HepG2 (cell line): Measurements from ENCODE around the gene HMHB1. TPM values are rescaled to one million over a fixed set of nuclear protein-coding genes. Genes with fewer than 3 reads are reported as not detected.
"Not testable (repeated sequence)": the region's sequence is repeated elsewhere in the genome, so short reads cannot be mapped to it uniquely, and the experiment has no call there.

Experiments
- ATAC-seq: fragments of 200-7000 bp; cut with Tn5 transposase; 3 replicates; pipeline ENCODE4 v1.9.1; 2020; ENCODE audit warnings: mild to moderate bottlenecking, moderate library complexity
- BruUV-seq: library from RNA; stranded (reverse); fragments of 400-500 nt; replicated peaks from 2 replicates; lab custom pipeline; 2021; lab: Mats Ljungman, UMichigan
- CTCF ChIA-PET: fragments of 300-600 bp; formaldehyde crosslinking; extraction: SDS; loops from one replicate; lab custom pipeline; 2021; ENCODE audit warnings: low total read pairs, inconsistent platforms, low intra/inter-chr PET ratio; lab: Yijun Ruan, JAX
- POLR2A ChIA-PET: fragments of 350-600 bp; sonication (Branson Sonifier 250); formaldehyde crosslinking; loops from one replicate; lab custom pipeline; 2020; ENCODE audit warnings: antibody characterized with exemption, inconsistent platforms; lab: Yijun Ruan, JAX
- DNase-seq: peaks from one replicate; pipeline ENCODE4 v3.0.0-alpha.2; 2015; ENCODE audit warnings: low spot score
- FAIRE-seq: peaks from 3 replicates; lab custom pipeline; 2011; peaks lifted over from hg19 to GRCh38; lab: Jason Lieb, UNC
- H2AFZ ChIP-seq: one replicate; pipeline ENCODE4 v1.6.1; 2011; ENCODE audit warnings: low read length, inconsistent platforms
- H3K27ac ChIP-seq: fragments of 300-600 bp; 3 replicates; pipeline ENCODE4 v1.8.0; 2011; ENCODE audit warnings: mixed run types, mild to moderate bottlenecking, mixed read lengths, low read length, inconsistent platforms; ENCODE audit not compliant: insufficient read depth; ENCODE audit errors: extremely low read length
- H3K27me3 ChIP-seq, 2 experiments: fragments of 200-600 bp in 1 of 2; 2 replicates in 1 of 2; 3 replicates in 1 of 2; pipeline versions ENCODE4 v1.6.0 to v1.8.0; 2011; ENCODE audit warnings: low read length in 2 of 2, mild to moderate bottlenecking in 2 of 2, moderate library complexity in 2 of 2, inconsistent platforms in 1 of 2; ENCODE audit not compliant: insufficient read depth in 2 of 2, control insufficient read depth in 1 of 2
- H3K36me3 ChIP-seq, 2 experiments: fragments of 200-600 bp in 1 of 2; replicated peaks in 1 of 2; 2 replicates in 1 of 2; 3 replicates in 1 of 2; pipeline versions ENCODE4 v1.5.1 to v1.8.0; 2011; ENCODE audit warnings: low read length in 2 of 2, inconsistent platforms in 1 of 2; ENCODE audit not compliant: insufficient read depth in 2 of 2, control insufficient read depth in 1 of 2
- H3K4me1 ChIP-seq: 2 replicates; pipeline ENCODE4 v1.5.1; 2012; ENCODE audit warnings: low read length, inconsistent platforms; ENCODE audit not compliant: insufficient read depth
- H3K4me2 ChIP-seq: 2 replicates; pipeline ENCODE4 v1.6.0; 2011; ENCODE audit warnings: low read depth, low read length, inconsistent platforms
- H3K4me3 ChIP-seq, 3 experiments: fragments of 200-600 bp in 1 of 3; sonication (generic), shearing (Covaris generic) in 1 of 3; replicated peaks in 1 of 3; 2 replicates each; pipeline ENCODE4 v1.5.1; 2011 to 2016; ENCODE audit warnings: low read length in 3 of 3, inconsistent platforms in 2 of 3, low read depth in 2 of 3, mild to moderate bottlenecking in 2 of 3, control low read depth in 1 of 3, mixed read lengths in 1 of 3; ENCODE audit not compliant: insufficient read depth in 1 of 3
- H3K79me2 ChIP-seq: one replicate; pipeline ENCODE4 v1.6.1; 2011; ENCODE audit warnings: low read length, inconsistent platforms; ENCODE audit not compliant: insufficient read depth
- H3K9ac ChIP-seq: 2 replicates; pipeline ENCODE4 v1.6.0; 2011; ENCODE audit warnings: mild to moderate bottlenecking, low read depth, low read length, inconsistent platforms; ENCODE audit not compliant: insufficient read depth
- H3K9me3 ChIP-seq: 2 replicates; pipeline ENCODE4 v1.5.1; 2012; ENCODE audit warnings: mild to moderate bottlenecking, low read length
- H4K20me1 ChIP-seq: 2 replicates; pipeline ENCODE4 v1.6.0; 2011; ENCODE audit warnings: inconsistent platforms, mild to moderate bottlenecking, low read length, moderate library complexity; ENCODE audit not compliant: insufficient read depth
- ZNF292 ChIP-seq: sonication (generic); formaldehyde crosslinking; IDR thresholded peaks from 2 replicates; pipeline ENCODE4 v1.8.1; 2022; ENCODE audit warnings: mild to moderate bottlenecking, low read depth, missing genetic modification reagents, borderline replicate concordance
- WGBS: methylation state at CpG from one replicate; pipeline ENCODE4 v1.1.6; 2017; ENCODE audit warnings: low lambda C conversion rate; 5-methylcytosine and 5-hydroxymethylcytosine counted together
- in situ Hi-C: cut with HindIII; loops from 2 replicates; pipeline ENCODE4 v1.10.0; 2017; ENCODE audit warnings: low pct_unique_long_range_greater_than_20kb; ENCODE audit not compliant: extremely low pct_ligation_motif_present
- intact Hi-C: fragments of 100-400 bp; cut with micrococcal nuclease; formaldehyde crosslinking; loops from one replicate; pipeline ENCODE4 v1.10.0; 2022; ENCODE audit not compliant: unreplicated experiment
- polyA plus RNA-seq, 8 experiments: library from polyadenylated mRNA; depleted of rRNA in 3 of 8; stranded (reverse) in 7 of 8; unstranded in 1 of 8; fragments of >200 nt; fragmentation: Illumina TruSeq in 4 of 8; extraction: Trizol in 4 of 8; gene quantifications; 2 replicates each; pipeline versions ENCODE4 v1.2.1 to v1.2.3, GENCODE V29; 2011 to 2016; ENCODE audit warnings: low read depth in 4 of 8, missing spikeins in 1 of 8, mixed read lengths in 1 of 8; ENCODE audit not compliant: insufficient read depth in 1 of 8
- total RNA-seq, 5 experiments: library from RNA; depleted of rRNA; stranded (reverse); fragments of >200 nt; fragmentation: Illumina TruSeq; extraction: Trizol; gene quantifications; 2 replicates each; pipeline ENCODE4 v1.2.3, GENCODE V29; 2016; ENCODE audit warnings: low read depth in 1 of 5

HMHB1 gene
- total and polyA plus RNA-seq, 2 of the 13 experiments (the other 11 are each of a cell fraction or from before 2014, with no cell fraction given) = not detected

DNA sequence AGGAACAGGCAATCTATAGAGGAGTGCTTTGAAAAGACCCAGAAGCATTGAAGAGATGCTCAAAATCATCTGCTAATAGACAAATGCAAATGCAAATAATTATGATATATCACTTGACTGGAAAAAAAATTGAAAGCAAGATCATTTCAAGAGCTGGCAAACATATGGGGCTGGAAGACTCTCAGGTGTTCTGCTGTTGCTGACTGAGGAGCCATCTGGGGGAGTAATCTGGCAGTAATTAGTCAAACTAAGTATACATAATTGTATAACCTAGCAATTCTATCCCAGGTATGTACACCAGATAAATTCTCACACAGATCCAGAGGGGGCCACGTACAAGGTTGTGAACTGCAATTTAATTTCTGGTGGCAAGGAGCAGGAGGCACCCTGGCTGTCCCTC, 4.6 kb upstream of the HMHB1 start:
- FAIRE-seq = no peak
- no peak overlapping the region for H3K4me3 ChIP-seq
- no peak for TF ChIP-seq ZNF292
- TF ChIP-seq, all 625 proteins: peak for 0
- Histone ChIP-seq H3K27me3 (peaks cover 0 to 6% of the 10 kb centered on the region in 2 experiments; a peak in 3 of 5 replicates), H4K20me1 (no peaks in the 10 kb centered on the region), H3K9me3 (no peaks in the 10 kb centered on the region), H3K9ac (no peak overlapping the region), H3K36me3 (no peaks in the 10 kb centered on the region), H3K4me1 (no peaks in the 10 kb centered on the region), H3K27ac (no peak overlapping the region), H2AFZ (no peak overlapping the region), H3K79me2 (no peaks in the 10 kb centered on the region), H3K4me2 (no peak overlapping the region)
- 7% methylated on average over 1 of the region's 1 CpG for WGBS
- DNase-seq (no peak), ATAC-seq (no peak)
- BruUV-seq = no TSS peak
- POLR2A ChIA-PET = no interaction called here
- intact Hi-C loops (no loop called here), in situ Hi-C loops (loop anchor here (25.0 kb wide), 1 partner anchor 370 kb away; no protein-coding TSS in a partner anchor)
- CTCF ChIA-PET = no interaction called here

- H3K27me3 ChIP-seq = peaks cover 0 to 13% of the 10 kb centered on the region in 2 experiments; a peak in 3 of 5 replicates
- intact Hi-C loops, FAIRE-seq, BruUV-seq, H3K36me3 ChIP-seq, H3K79me2 ChIP-seq, H4K20me1 ChIP-seq, CTCF ChIA-PET, DNase-seq, H3K4me3 ChIP-seq, POLR2A ChIA-PET, H3K4me1 ChIP-seq, H3K9ac ChIP-seq, H2AFZ ChIP-seq, ATAC-seq, H3K9me3 ChIP-seq, H3K27ac ChIP-seq, H3K4me2 ChIP-seq: not testable (repeated sequence)
- WGBS = 55% methylated on average over 4 of the region's 4 CpGs
- in situ Hi-C loops = loop anchor here (25.0 kb wide), 1 partner anchor 379 kb away; no protein-coding TSS in a partner anchor
Measured at GRCh38 chr5:143816370-143816769, 4.4 kb downstream of the HMHB1 start.
